HCT116 (cell line): ENCODE data around the gene PPP2R5C.
"Not testable (repeated sequence)": the region's sequence is repeated elsewhere in the genome, so short reads cannot be mapped to it uniquely, and the experiment has no call there.

ENCODE experiments used
- POLR2A ChIP-seq: IDR thresholded peaks from 2 replicates; pipeline ENCODE4 v1.7.0; 2011; ENCODE audit warnings: borderline replicate concordance; ENCODE audit not compliant: insufficient read depth, insufficient read length; ENCODE audit errors: extremely low read depth
- SP1 ChIP-seq: IDR thresholded peaks from 2 replicates; pipeline ENCODE4 v1.6.1; 2012; ENCODE audit warnings: low read depth
- TF ChIP-seq, protein P1 (sequence below), 3 experiments: fragments of 200-600 bp in 1 of 3; sonication (generic) in 1 of 3; IDR thresholded peaks in 2 of 3; conservative IDR thresholded peaks in 1 of 3; 2 replicates each; pipeline ENCODE4 v1.5.1; 2012 to 2017; ENCODE audit warnings: low read depth in 2 of 3, low read length in 2 of 3, antibody characterized with exemption in 1 of 3, borderline replicate concordance in 1 of 3, control low read depth in 1 of 3, mild to moderate bottlenecking in 1 of 3, mixed read lengths in 1 of 3, mixed run types in 1 of 3, moderate library complexity in 1 of 3; ENCODE audit not compliant: insufficient read depth in 1 of 3

DNA sequence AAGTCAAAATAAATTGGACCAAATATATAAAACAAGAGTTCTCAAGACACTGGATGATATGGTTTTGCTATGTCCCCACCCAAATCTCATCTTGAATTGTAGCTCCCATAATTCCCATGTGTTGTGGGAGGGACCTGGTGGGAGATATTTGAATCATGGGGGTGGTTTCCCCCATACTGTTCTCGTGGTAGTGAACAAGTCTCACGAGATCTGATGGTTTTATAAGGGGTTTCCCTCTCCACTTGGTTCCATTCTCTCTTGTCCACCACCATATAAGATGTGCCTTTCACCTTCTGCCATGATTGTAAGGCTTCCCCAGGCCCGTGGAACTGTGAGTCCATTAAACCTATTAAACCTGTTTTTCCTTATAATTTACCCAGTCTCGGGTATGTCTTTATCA is 31.4 kb upstream of the PPP2R5C start:
- TF ChIP-seq SP1, POLR2A: not testable (repeated sequence)
- TF ChIP-seq, protein P1, sequence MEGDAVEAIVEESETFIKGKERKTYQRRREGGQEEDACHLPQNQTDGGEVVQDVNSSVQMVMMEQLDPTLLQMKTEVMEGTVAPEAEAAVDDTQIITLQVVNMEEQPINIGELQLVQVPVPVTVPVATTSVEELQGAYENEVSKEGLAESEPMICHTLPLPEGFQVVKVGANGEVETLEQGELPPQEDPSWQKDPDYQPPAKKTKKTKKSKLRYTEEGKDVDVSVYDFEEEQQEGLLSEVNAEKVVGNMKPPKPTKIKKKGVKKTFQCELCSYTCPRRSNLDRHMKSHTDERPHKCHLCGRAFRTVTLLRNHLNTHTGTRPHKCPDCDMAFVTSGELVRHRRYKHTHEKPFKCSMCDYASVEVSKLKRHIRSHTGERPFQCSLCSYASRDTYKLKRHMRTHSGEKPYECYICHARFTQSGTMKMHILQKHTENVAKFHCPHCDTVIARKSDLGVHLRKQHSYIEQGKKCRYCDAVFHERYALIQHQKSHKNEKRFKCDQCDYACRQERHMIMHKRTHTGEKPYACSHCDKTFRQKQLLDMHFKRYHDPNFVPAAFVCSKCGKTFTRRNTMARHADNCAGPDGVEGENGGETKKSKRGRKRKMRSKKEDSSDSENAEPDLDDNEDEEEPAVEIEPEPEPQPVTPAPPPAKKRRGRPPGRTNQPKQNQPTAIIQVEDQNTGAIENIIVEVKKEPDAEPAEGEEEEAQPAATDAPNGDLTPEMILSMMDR (IDR thresholded peaks at IDR 0.05 in 2 of 3, conservative IDR thresholded peaks at IDR 0.05 in 1 of 3; ENCODE audit: borderline replicate concordance in 1 of 3, insufficient read depth in 1 of 3, low read depth in 2 of 3, low read length in 2 of 3), result not testable (repeated sequence)
